GM23338 (cell line): Measurements from ENCODE around the gene BCAS1. TPM values are rescaled to one million over a fixed set of nuclear protein-coding genes. Genes with fewer than 3 reads are reported as not detected.

Experiments
- ATAC-seq: fragments of 200-7000 bp; cut with Tn5 transposase; 3 replicates; pipeline ENCODE4 v1.9.1; 2020
- DNase-seq: peaks from one replicate; pipeline ENCODE4 v3.0.0-alpha.2; 2015; ENCODE audit warnings: low spot score
- H2AFZ ChIP-seq: fragments of 200-600 bp; sonication (generic); 2 replicates; pipeline ENCODE4 v1.8.0; 2016; ENCODE audit warnings: antibody characterized with exemption, mild to moderate bottlenecking, moderate library complexity
- H3F3A ChIP-seq: fragments of 200-600 bp; sonication (generic); replicated peaks from 2 replicates; pipeline ENCODE4 v1.8.0; 2017; ENCODE audit warnings: antibody characterized with exemption, mixed run types, low read depth
- H3K27ac ChIP-seq: fragments of 200-600 bp; sonication (generic); 2 replicates; pipeline ENCODE4 v1.6.1; 2016; ENCODE audit warnings: low read depth
- H3K27me3 ChIP-seq: fragments of 200-600 bp; sonication (generic); 2 replicates; pipeline ENCODE4 v1.8.0; 2016; ENCODE audit warnings: mild to moderate bottlenecking, mixed run types, moderate library complexity; ENCODE audit not compliant: insufficient read depth
- H3K36me3 ChIP-seq: fragments of 200-600 bp; sonication (generic); 2 replicates; pipeline ENCODE4 v1.8.0; 2016; ENCODE audit warnings: mild to moderate bottlenecking; ENCODE audit not compliant: insufficient read depth
- H3K4me1 ChIP-seq: fragments of 200-600 bp; sonication (generic); 2 replicates; pipeline ENCODE4 v1.8.0; 2016; ENCODE audit warnings: mild to moderate bottlenecking, moderate library complexity; ENCODE audit not compliant: insufficient read depth
- H3K4me2 ChIP-seq: fragments of 200-600 bp; sonication (generic); 2 replicates; pipeline ENCODE4 v1.7.1; 2017; ENCODE audit warnings: mixed run types
- H3K4me3 ChIP-seq: fragments of 200-600 bp; sonication (generic); 2 replicates; pipeline ENCODE4 v1.6.1; 2016; ENCODE audit warnings: mixed run types
- H3K79me2 ChIP-seq: fragments of 200-600 bp; sonication (generic); replicated peaks from 2 replicates; pipeline ENCODE4 v1.8.0; 2017; ENCODE audit warnings: mild to moderate bottlenecking; ENCODE audit not compliant: insufficient read depth
- H3K9me2 ChIP-seq: fragments of 200-600 bp; sonication (generic); 2 replicates; pipeline ENCODE4 v1.8.0; 2017; ENCODE audit not compliant: insufficient read depth
- H4K20me1 ChIP-seq: fragments of 200-600 bp; sonication (generic); replicated peaks from 2 replicates; pipeline ENCODE4 v1.8.0; 2017; ENCODE audit warnings: mild to moderate bottlenecking; ENCODE audit not compliant: insufficient read depth
- H3K27ac Mint-ChIP-seq: 2 replicates; pipeline ENCODE4 v1.8.0; 2020; ENCODE audit warnings: inconsistent platforms, mild to moderate bottlenecking, moderate library complexity, mixed read lengths
- H3K27me3 Mint-ChIP-seq: 3 replicates; pipeline ENCODE4 v1.8.0; 2022; ENCODE audit warnings: low read depth, mild to moderate bottlenecking, moderate library complexity, mixed read lengths, inconsistent platforms; ENCODE audit not compliant: insufficient read depth, poor library complexity
- H3K36me3 Mint-ChIP-seq: 3 replicates; pipeline ENCODE4 v1.8.0; 2021; ENCODE audit warnings: low read depth, mild to moderate bottlenecking, inconsistent platforms, moderate library complexity, mixed read lengths
- H3K4me1 Mint-ChIP-seq: 3 replicates; pipeline ENCODE4 v1.8.0; 2020; ENCODE audit warnings: mild to moderate bottlenecking, inconsistent platforms, mixed read lengths
- H3K4me3 Mint-ChIP-seq: 3 replicates; pipeline ENCODE4 v1.8.0; 2021; ENCODE audit warnings: moderate library complexity, mild to moderate bottlenecking, inconsistent platforms, mixed read lengths
- H3K9me3 Mint-ChIP-seq: 3 replicates; pipeline ENCODE4 v1.8.0; 2020; ENCODE audit warnings: moderate library complexity, mild to moderate bottlenecking, inconsistent platforms, mixed read lengths
- CREB1 ChIP-seq: fragments of 250-450 bp; sonication (Bioruptor Pico); IDR thresholded peaks from 2 replicates; pipeline ENCODE4 v1.5.0; 2020; ENCODE audit warnings: low read depth, mild to moderate bottlenecking, moderate library complexity
- EZH2 ChIP-seq: fragments of 200-600 bp; sonication (generic); IDR thresholded peaks from one replicate; pipeline ENCODE4 v1.8.0; 2017; ENCODE audit warnings: antibody characterized with exemption, mild to moderate bottlenecking, low read depth; ENCODE audit not compliant: unreplicated experiment
- NANOG ChIP-seq: IDR thresholded peaks from 2 replicates; pipeline ENCODE4 v1.6.1; 2016; ENCODE audit warnings: antibody characterized with exemption, borderline replicate concordance
- POLR2AphosphoS5 ChIP-seq: IDR thresholded peaks from 2 replicates; pipeline ENCODE4 v1.6.1; 2016; ENCODE audit warnings: antibody characterized with exemption, low read depth
- ZNF114 ChIP-seq: fragments of 250-450 bp; sonication (Bioruptor Pico); IDR thresholded peaks from 2 replicates; pipeline ENCODE4 v1.5.0; 2020; ENCODE audit warnings: mild to moderate bottlenecking, moderate library complexity
- ZNF331 ChIP-seq: fragments of 250-450 bp; sonication (Bioruptor Pico); IDR thresholded peaks from 2 replicates; pipeline ENCODE4 v1.5.0; 2020; ENCODE audit warnings: low read depth, mild to moderate bottlenecking, moderate library complexity
- polyA plus RNA-seq: library from polyadenylated mRNA; unstranded; fragments of >200 nt; fragmentation: Nextera tagmentation; extraction: Ambion mirVana; gene quantifications from 2 replicates; pipeline ENCODE4 v1.2.1, GENCODE V29; 2016
- total RNA-seq: library from RNA; depleted of rRNA; stranded (reverse); fragments of >200 nt; shearing (Covaris generic); gene quantifications from 2 replicates; pipeline ENCODE4 v1.2.3, GENCODE V29; 2014
- TF ChIP-seq, protein P1 (sequence below): fragments of 250-450 bp; sonication (Bioruptor Pico); IDR thresholded peaks from 2 replicates; pipeline ENCODE4 v1.5.0; 2020; ENCODE audit warnings: mild to moderate bottlenecking, moderate library complexity
- TF ChIP-seq, protein P2 (sequence below), 2 experiments: fragments of 200-600 bp in 1 of 2; sonication (generic) in 1 of 2; conservative IDR thresholded peaks; 2 replicates each; pipeline versions ENCODE4 v1.5.1 to v1.6.1; 2016 to 2017; ENCODE audit warnings: antibody characterized with exemption in 2 of 2, low read depth in 2 of 2, mild to moderate bottlenecking in 2 of 2, moderate library complexity in 1 of 2
- TF ChIP-seq, protein P3 (sequence below): IDR thresholded peaks from one replicate; pipeline ENCODE4 v1.6.1; 2018; ENCODE audit warnings: antibody characterized with exemption; ENCODE audit not compliant: unreplicated experiment

BCAS1 gene
- total and polyA plus RNA-seq, 2 experiments from 2014 or later, result 0.17 to 0.19 TPM

DNA sequence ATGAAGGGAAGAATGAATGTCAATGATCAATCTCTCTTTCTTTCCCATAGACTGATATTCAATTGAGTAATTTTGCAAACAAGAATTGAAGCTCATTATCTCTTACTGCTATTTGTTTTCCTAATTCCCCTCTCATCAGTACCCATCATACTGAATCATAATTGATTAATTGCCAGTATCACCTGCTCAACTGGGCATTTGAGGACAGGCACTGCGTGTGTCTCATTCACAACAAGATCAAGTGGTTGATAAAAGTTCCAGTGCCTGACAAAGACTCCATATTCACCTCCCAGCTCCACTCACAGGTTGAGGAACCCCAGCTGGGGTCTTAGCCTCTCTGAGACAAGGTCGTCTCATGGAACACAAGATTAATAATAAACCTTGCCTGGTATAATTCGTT is 67.7 kb downstream of the BCAS1 start:
- H3K9me3 Mint-ChIP-seq, result no peaks in the 10 kb centered on the region; the same call in 1 of the 3 replicates
- TF ChIP-seq ZNF114 (no peak), NANOG (no peak), POLR2AphosphoS5 (no peak), CREB1 (CRISPR knock-in tag) (no peak), EZH2 (no peak), ZNF331 (no peak)
- TF ChIP-seq, protein P1, sequence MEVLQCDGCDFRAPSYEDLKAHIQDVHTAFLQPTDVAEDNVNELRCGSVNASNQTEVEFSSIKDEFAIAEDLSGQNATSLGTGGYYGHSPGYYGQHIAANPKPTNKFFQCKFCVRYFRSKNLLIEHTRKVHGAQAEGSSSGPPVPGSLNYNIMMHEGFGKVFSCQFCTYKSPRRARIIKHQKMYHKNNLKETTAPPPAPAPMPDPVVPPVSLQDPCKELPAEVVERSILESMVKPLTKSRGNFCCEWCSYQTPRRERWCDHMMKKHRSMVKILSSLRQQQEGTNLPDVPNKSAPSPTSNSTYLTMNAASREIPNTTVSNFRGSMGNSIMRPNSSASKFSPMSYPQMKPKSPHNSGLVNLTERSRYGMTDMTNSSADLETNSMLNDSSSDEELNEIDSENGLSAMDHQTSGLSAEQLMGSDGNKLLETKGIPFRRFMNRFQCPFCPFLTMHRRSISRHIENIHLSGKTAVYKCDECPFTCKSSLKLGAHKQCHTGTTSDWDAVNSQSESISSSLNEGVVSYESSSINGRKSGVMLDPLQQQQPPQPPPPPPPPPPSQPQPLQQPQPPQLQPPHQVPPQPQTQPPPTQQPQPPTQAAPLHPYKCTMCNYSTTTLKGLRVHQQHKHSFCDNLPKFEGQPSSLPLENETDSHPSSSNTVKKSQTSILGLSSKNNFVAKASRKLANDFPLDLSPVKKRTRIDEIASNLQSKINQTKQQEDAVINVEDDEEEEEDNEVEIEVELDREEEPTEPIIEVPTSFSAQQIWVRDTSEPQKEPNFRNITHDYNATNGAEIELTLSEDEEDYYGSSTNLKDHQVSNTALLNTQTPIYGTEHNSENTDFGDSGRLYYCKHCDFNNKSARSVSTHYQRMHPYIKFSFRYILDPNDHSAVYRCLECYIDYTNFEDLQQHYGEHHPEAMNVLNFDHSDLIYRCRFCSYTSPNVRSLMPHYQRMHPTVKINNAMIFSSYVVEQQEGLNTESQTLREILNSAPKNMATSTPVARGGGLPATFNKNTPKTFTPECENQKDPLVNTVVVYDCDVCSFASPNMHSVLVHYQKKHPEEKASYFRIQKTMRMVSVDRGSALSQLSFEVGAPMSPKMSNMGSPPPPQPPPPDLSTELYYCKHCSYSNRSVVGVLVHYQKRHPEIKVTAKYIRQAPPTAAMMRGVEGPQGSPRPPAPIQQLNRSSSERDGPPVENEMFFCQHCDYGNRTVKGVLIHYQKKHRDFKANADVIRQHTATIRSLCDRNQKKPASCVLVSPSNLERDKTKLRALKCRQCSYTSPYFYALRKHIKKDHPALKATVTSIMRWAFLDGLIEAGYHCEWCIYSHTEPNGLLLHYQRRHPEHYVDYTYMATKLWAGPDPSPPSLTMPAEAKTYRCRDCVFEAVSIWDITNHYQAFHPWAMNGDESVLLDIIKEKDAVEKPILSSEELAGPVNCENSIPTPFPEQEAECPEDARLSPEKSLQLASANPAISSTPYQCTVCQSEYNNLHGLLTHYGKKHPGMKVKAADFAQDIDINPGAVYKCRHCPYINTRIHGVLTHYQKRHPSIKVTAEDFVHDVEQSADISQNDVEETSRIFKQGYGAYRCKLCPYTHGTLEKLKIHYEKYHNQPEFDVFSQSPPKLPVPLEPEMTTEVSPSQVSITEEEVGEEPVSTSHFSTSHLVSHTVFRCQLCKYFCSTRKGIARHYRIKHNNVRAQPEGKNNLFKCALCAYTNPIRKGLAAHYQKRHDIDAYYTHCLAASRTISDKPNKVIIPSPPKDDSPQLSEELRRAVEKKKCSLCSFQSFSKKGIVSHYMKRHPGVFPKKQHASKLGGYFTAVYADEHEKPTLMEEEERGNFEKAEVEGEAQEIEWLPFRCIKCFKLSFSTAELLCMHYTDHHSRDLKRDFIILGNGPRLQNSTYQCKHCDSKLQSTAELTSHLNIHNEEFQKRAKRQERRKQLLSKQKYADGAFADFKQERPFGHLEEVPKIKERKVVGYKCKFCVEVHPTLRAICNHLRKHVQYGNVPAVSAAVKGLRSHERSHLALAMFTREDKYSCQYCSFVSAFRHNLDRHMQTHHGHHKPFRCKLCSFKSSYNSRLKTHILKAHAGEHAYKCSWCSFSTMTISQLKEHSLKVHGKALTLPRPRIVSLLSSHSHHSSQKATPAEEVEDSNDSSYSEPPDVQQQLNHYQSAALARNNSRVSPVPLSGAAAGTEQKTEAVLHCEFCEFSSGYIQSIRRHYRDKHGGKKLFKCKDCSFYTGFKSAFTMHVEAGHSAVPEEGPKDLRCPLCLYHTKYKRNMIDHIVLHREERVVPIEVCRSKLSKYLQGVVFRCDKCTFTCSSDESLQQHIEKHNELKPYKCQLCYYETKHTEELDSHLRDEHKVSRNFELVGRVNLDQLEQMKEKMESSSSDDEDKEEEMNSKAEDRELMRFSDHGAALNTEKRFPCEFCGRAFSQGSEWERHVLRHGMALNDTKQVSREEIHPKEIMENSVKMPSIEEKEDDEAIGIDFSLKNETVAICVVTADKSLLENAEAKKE (CRISPR knock-in tag), result no peak
- TF ChIP-seq, protein P2, sequence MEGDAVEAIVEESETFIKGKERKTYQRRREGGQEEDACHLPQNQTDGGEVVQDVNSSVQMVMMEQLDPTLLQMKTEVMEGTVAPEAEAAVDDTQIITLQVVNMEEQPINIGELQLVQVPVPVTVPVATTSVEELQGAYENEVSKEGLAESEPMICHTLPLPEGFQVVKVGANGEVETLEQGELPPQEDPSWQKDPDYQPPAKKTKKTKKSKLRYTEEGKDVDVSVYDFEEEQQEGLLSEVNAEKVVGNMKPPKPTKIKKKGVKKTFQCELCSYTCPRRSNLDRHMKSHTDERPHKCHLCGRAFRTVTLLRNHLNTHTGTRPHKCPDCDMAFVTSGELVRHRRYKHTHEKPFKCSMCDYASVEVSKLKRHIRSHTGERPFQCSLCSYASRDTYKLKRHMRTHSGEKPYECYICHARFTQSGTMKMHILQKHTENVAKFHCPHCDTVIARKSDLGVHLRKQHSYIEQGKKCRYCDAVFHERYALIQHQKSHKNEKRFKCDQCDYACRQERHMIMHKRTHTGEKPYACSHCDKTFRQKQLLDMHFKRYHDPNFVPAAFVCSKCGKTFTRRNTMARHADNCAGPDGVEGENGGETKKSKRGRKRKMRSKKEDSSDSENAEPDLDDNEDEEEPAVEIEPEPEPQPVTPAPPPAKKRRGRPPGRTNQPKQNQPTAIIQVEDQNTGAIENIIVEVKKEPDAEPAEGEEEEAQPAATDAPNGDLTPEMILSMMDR (conservative IDR thresholded peaks at IDR 0.05; ENCODE audit: low read depth in 2 of 2), result no peak
- TF ChIP-seq, protein P3, sequence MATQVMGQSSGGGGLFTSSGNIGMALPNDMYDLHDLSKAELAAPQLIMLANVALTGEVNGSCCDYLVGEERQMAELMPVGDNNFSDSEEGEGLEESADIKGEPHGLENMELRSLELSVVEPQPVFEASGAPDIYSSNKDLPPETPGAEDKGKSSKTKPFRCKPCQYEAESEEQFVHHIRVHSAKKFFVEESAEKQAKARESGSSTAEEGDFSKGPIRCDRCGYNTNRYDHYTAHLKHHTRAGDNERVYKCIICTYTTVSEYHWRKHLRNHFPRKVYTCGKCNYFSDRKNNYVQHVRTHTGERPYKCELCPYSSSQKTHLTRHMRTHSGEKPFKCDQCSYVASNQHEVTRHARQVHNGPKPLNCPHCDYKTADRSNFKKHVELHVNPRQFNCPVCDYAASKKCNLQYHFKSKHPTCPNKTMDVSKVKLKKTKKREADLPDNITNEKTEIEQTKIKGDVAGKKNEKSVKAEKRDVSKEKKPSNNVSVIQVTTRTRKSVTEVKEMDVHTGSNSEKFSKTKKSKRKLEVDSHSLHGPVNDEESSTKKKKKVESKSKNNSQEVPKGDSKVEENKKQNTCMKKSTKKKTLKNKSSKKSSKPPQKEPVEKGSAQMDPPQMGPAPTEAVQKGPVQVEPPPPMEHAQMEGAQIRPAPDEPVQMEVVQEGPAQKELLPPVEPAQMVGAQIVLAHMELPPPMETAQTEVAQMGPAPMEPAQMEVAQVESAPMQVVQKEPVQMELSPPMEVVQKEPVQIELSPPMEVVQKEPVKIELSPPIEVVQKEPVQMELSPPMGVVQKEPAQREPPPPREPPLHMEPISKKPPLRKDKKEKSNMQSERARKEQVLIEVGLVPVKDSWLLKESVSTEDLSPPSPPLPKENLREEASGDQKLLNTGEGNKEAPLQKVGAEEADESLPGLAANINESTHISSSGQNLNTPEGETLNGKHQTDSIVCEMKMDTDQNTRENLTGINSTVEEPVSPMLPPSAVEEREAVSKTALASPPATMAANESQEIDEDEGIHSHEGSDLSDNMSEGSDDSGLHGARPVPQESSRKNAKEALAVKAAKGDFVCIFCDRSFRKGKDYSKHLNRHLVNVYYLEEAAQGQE, result no peak
- H3K79me2 ChIP-seq, result no peaks in the 10 kb centered on the region
- no peaks in the 10 kb centered on the region for H3K36me3 Mint-ChIP-seq
- H3K27me3 Mint-ChIP-seq, result peaks cover under 1% of the 10 kb centered on the region
- H3F3A ChIP-seq, result no peaks in the 10 kb centered on the region
- no peaks in the 10 kb centered on the region for H3K27me3 ChIP-seq
- H3K4me3 ChIP-seq, result no peak overlapping the region
- no peak overlapping the region for H3K27ac Mint-ChIP-seq
- no peak overlapping the region for H3K27ac ChIP-seq
- ATAC-seq (no peak), DNase-seq (no peak)
- H3K4me1 Mint-ChIP-seq, result no peaks in the 10 kb centered on the region
- H4K20me1 ChIP-seq, result no peaks in the 10 kb centered on the region
- no peak overlapping the region for H2AFZ ChIP-seq
- H3K36me3 ChIP-seq, result no peaks in the 10 kb centered on the region
- H3K4me3 Mint-ChIP-seq, result no peak overlapping the region
- no peaks in the 10 kb centered on the region for H3K4me1 ChIP-seq
- H3K4me2 ChIP-seq, result no peak overlapping the region
- no peaks in the 10 kb centered on the region for H3K9me2 ChIP-seq
